ENCODE results near the gene SHC4. TPM values are rescaled to one million over a fixed set of nuclear protein-coding genes. Genes with fewer than 3 reads are reported as not detected.
A peak's percentile ranks its signal among the peaks of the same experiment; 100 is the strongest.

SHC4 gene
- total RNA-seq, 1 donor from 2014 or later: 0.68 TPM

DNA sequence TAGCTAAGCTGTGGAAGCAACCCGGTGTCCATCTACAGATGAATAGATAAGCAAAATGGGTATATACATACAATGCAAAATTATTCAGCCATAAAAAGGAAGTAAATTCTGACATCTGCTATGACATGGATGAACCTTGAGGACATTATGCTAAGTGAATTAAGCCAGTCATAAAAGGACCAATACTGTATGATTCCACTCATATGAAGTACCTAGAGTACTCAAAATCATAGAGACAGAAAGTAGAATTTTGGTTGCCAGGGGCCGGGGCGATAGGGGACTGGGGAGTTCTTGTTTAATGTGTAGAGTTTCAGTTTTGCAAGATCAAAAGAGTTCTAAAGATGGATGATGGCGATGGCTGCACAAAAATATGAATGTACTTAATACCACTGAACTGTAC lies 75.5 kb downstream of the SHC4 start:
- Histone ChIP-seq H3K27ac (no peak overlapping the region), H3K27me3 (ENCODE audit: low read depth) (no peaks in the 10 kb centered on the region), H3K9me3 (no peaks in the 10 kb centered on the region), H3K4me3 (no peak overlapping the region), H3K4me1 (no peaks in the 10 kb centered on the region), H3K36me3 (no peaks in the 10 kb centered on the region)
- intact Hi-C loops (cut with DNase I): no loop called here
- DNase-seq (no peak), ATAC-seq (no peak)
- TF ChIP-seq, protein P1, sequence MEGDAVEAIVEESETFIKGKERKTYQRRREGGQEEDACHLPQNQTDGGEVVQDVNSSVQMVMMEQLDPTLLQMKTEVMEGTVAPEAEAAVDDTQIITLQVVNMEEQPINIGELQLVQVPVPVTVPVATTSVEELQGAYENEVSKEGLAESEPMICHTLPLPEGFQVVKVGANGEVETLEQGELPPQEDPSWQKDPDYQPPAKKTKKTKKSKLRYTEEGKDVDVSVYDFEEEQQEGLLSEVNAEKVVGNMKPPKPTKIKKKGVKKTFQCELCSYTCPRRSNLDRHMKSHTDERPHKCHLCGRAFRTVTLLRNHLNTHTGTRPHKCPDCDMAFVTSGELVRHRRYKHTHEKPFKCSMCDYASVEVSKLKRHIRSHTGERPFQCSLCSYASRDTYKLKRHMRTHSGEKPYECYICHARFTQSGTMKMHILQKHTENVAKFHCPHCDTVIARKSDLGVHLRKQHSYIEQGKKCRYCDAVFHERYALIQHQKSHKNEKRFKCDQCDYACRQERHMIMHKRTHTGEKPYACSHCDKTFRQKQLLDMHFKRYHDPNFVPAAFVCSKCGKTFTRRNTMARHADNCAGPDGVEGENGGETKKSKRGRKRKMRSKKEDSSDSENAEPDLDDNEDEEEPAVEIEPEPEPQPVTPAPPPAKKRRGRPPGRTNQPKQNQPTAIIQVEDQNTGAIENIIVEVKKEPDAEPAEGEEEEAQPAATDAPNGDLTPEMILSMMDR (IDR thresholded peaks at IDR 0.05): no peak

DNA sequence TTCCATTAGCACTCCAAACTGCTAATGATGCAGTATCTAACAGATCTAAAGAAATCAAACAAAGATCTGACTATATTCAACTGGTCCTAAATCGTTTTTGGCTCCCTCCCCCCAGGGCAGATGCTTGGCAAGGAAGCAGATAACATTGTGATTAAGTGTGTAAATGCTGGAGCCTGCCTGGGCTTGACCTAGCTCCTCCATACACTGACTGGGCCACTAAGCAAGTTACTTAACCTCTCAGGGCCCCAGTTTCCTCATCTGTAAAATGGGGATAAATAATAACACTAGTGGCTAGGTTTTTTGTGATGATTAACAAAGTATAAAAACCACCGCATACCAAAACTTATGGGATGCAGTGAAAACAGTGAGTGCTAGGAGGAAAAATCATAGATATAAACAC lies 76.6 kb downstream of the SHC4 start:
- Histone ChIP-seq H3K36me3 (no peaks in the 10 kb centered on the region), H3K4me1 (no peaks in the 10 kb centered on the region), H3K9me3 (no peaks in the 10 kb centered on the region), H3K4me3 (no peak overlapping the region), H3K27ac (no peak overlapping the region), H3K27me3 (ENCODE audit: low read depth) (no peaks in the 10 kb centered on the region)
- intact Hi-C loops (cut with DNase I): no loop called here
- no peak for DNase-seq
- ATAC-seq: no peak
- TF ChIP-seq, protein P1 (IDR thresholded peaks at IDR 0.05): no peak

DNA sequence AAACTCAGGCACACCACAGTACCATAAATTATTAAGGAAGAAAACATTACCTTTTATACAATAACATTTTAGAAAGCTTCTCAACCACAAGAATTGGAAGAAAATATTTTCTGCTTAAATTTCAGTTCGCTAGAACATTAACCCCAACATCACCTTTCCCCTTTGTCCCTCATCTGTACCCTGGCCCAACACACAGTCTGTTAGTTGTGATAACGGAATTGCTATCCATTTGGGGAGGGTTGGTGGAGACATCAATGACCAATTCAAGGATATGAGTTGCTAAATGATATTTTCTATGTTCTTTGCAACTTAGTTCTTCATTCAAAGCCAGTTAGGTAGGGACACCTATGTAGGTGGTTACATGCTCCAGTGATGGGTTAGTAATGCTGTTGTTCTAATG lies 80.0 kb downstream of the SHC4 start:
- Histone ChIP-seq H3K9me3 (no peaks in the 10 kb centered on the region), H3K4me3 (no peak overlapping the region), H3K4me1 (peaks cover 15% of the 10 kb centered on the region), H3K36me3 (no peaks in the 10 kb centered on the region), H3K27me3 (ENCODE audit: low read depth) (no peaks in the 10 kb centered on the region), H3K27ac (no peak overlapping the region)
- TF ChIP-seq, protein P1 (IDR thresholded peaks at IDR 0.05): no peak
- ATAC-seq (no peak), DNase-seq (no peak)
- intact Hi-C loops (cut with DNase I): no loop called here

DNA sequence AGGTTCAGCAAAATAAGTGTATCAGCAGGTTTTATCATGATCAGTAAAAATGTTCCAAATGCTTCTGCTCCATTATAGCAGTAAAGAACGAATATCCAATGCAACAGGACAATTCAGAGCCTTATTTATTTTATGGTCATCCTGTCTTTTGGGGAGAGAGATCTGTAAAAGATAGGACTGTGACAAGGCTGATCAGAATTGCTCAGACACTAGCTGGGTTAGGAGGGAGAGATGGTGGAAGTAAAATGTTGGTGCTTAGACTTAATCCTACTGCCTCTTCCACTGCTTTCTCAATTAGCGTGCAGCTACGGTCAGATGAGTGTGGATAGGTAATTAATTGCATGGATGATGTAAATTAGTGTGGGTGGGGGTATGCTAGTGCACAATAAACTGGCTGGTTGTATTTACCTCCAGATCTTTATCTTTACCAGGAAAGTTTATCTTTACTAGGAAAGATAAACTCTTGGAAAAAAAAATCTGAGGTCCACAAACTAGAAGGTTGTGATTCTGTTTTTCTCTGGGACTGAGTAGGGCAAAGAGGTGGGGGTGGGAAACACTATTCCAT lies 83.6 kb downstream of the SHC4 start:
- ATAC-seq (no peak), DNase-seq (no peak)
- H3K4me1 ChIP-seq: peaks cover 22% of the 10 kb centered on the region
- no peak overlapping the region for H3K4me3 ChIP-seq
- no peaks in the 10 kb centered on the region for H3K9me3 ChIP-seq
- H3K27ac ChIP-seq: no peak overlapping the region
- H3K36me3 ChIP-seq: no peaks in the 10 kb centered on the region
- intact Hi-C loops (cut with DNase I): no loop called here
- TF ChIP-seq, protein P1 (IDR thresholded peaks at IDR 0.05): no peak
- H3K27me3 ChIP-seq (ENCODE audit: low read depth): no peaks in the 10 kb centered on the region

DNA sequence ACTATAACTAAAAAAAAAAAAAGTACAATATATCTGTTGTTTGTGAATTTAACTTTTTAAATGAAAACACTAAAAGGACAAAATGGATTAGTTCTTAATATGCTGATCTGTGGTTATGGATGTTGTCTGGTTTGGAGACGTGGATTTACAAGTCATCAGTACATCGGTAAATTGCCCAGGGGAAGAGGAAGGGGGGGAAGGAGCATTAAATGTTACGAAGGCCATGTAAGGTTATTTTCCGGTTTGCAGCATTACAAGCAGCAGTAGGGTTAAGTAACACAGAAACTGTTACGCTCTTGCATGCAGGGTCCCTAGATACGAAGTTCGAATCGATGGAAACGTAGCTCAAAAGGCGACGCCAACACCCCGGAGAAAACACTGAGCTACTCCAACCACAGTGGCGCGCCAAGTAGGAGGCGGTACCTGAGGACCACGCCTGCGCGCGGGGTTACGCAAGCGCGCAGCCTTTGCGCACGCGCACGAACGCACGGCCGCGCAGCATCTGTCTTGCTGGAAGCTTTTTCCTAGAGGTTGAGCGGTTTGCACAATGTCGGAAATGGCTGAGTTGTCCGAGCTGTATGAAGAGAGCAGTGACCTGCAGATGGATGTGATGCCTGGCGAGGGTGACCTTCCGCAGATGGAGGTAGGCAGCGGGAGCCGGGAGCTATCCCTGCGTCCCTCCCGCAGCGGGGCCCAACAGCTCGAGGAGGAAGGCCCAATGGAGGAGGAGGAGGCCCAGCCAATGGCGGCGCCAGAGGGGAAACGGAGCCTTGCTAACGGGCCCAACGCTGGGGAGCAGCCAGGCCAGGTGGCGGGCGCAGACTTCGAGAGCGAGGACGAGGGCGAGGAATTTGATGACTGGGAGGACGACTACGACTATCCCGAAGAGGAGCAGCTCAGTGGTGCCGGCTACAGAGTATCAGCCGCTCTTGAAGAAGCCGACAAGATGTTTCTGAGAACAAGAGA lies 85.8 kb downstream of the SHC4 start, which contains the start of gene EID1:
EID1 (plus strand) TSS at position 505 of the 966 bp plus-strand sequence; CDS start at position 548, 43 bp downstream.
- Histone ChIP-seq H3K27ac (peak within 1 kb of the TSS; percentile 91), H3K9me3 (no peaks in the 10 kb centered on the region), H3K36me3 (no peaks in the 10 kb centered on the region), H3K27me3 (ENCODE audit: low read depth) (no peaks in the 10 kb centered on the region), H3K4me1 (peaks cover 22% of the 10 kb centered on the region), H3K4me3 (peak within 1 kb of the TSS; percentile 91)
- TF ChIP-seq, protein P1 (IDR thresholded peaks at IDR 0.05): no peak
- intact Hi-C loops (cut with DNase I): no loop called here
- DNase-seq (peak; percentile 94), ATAC-seq (peak; percentile 100)
